A673 (cell line): ENCODE data around the gene ITGB4. TPM values are rescaled to one million over a fixed set of nuclear protein-coding genes. Genes with fewer than 3 reads are reported as not detected.

ENCODE experiments used
- BruUV-seq: library from RNA; stranded (reverse); fragments of 400-500 nt; replicated peaks from 2 replicates; lab custom pipeline; 2021; lab: Mats Ljungman, UMichigan
- CTCF ChIA-PET: fragments of 300-600 bp; sonication (Branson Sonifier 250); formaldehyde crosslinking; loops from one replicate; lab custom pipeline; 2022; ENCODE audit warnings: antibody characterized with exemption; lab: Charles Lee
- POLR2A ChIA-PET: fragments of 300-600 bp; sonication (Branson Sonifier 250); formaldehyde crosslinking; loops from one replicate; lab custom pipeline; 2022; ENCODE audit warnings: antibody characterized with exemption; ENCODE audit not compliant: low non-redundant PET; lab: Charles Lee
- DNase-seq: peaks from one replicate; pipeline ENCODE4 v3.0.0-alpha.2; 2015; ENCODE audit warnings: low spot score
- H3K27ac ChIP-seq: fragments of 200-600 bp; sonication (generic); 2 replicates; pipeline ENCODE4 v1.5.1; 2016; ENCODE audit warnings: mixed run types, low read depth, mild to moderate bottlenecking, mixed read lengths, antibody characterized with exemption, low read length; ENCODE audit not compliant: poor library complexity, severe bottlenecking
- H3K27me3 ChIP-seq: fragments of 200-600 bp; sonication (generic); replicated peaks from 2 replicates; pipeline ENCODE4 v1.6.1; 2017; ENCODE audit warnings: mixed run types, low read depth, mild to moderate bottlenecking, mixed read lengths, antibody characterized with exemption, low read length; ENCODE audit not compliant: insufficient read depth, poor library complexity
- H3K36me3 ChIP-seq: fragments of 200-600 bp; sonication (generic); 2 replicates; pipeline ENCODE4 v1.6.1; 2016; ENCODE audit warnings: mixed run types, mild to moderate bottlenecking, mixed read lengths, antibody characterized with exemption, low read length; ENCODE audit not compliant: insufficient read depth, poor library complexity, severe bottlenecking
- H3K4me1 ChIP-seq: fragments of 200-600 bp; sonication (generic); 2 replicates; pipeline ENCODE4 v1.6.1; 2017; ENCODE audit warnings: mixed run types, mild to moderate bottlenecking, mixed read lengths, antibody characterized with exemption, low read length; ENCODE audit not compliant: insufficient read depth, poor library complexity, severe bottlenecking
- H3K4me3 ChIP-seq: fragments of 200-600 bp; sonication (generic); 2 replicates; pipeline ENCODE4 v1.5.1; 2016; ENCODE audit warnings: low read depth, mixed run types, mild to moderate bottlenecking, mixed read lengths, low read length; ENCODE audit not compliant: poor library complexity, severe bottlenecking
- H3K9me3 ChIP-seq: fragments of 200-600 bp; sonication (generic); 2 replicates; pipeline ENCODE4 v1.6.1; 2016; ENCODE audit warnings: mixed run types, low read depth, mild to moderate bottlenecking, mixed read lengths, antibody characterized with exemption, low read length; ENCODE audit not compliant: poor library complexity, severe bottlenecking
- CTCF ChIP-seq: fragments of 300-800, 200-600 bp; sonication (generic); conservative IDR thresholded peaks from 2 replicates; pipeline ENCODE4 v1.5.1; 2017; ENCODE audit warnings: low read depth, mild to moderate bottlenecking, antibody characterized with exemption, low read length, moderate library complexity, mixed read lengths
- EZH2 ChIP-seq: fragments of 200-600 bp; sonication (generic); IDR thresholded peaks from 2 replicates; pipeline ENCODE4 v1.6.1; 2017; ENCODE audit warnings: borderline replicate concordance, low read depth, mild to moderate bottlenecking, mixed read lengths, antibody characterized with exemption, low read length; ENCODE audit not compliant: poor library complexity, severe bottlenecking
- intact Hi-C: fragments of 100-400 bp; cut with micrococcal nuclease; formaldehyde crosslinking; loops from one replicate; pipeline ENCODE4 v1.10.0; 2022; ENCODE audit not compliant: unreplicated experiment
- total RNA-seq: library from RNA; stranded (reverse); gene quantifications from 2 replicates; pipeline ENCODE4 v1.2.3, GENCODE V29; 2021

Gene ITGB4
- total RNA-seq, 1 experiment from 2014 or later: 0.95 TPM

- intact Hi-C loops: no loop called here
- ChIA-PET CTCF (no interaction called here), POLR2A (no interaction called here)
- no TSS peak for BruUV-seq
- Histone ChIP-seq H3K27me3 (no peaks in the 10 kb centered on the region), H3K27ac (no peak overlapping the region), H3K9me3 (no peaks in the 10 kb centered on the region), H3K36me3 (no peaks in the 10 kb centered on the region), H3K4me1 (no peaks in the 10 kb centered on the region), H3K4me3 (no peak overlapping the region)
- DNase-seq: no peak
- TF ChIP-seq CTCF (no peak), EZH2 (no peak)
Measured at GRCh38 chr17:75734674-75735294, 13.5 kb downstream of the ITGB4 start.

GRCh38 chr17:75736173-75736835 is 15.0 kb downstream of the ITGB4 start:
- TF ChIP-seq EZH2: no peak
- TF ChIP-seq CTCF: no peak
- ChIA-PET CTCF (no interaction called here), POLR2A (no interaction called here)
- BruUV-seq: no TSS peak
- H3K4me3 ChIP-seq: no peak overlapping the region
- intact Hi-C loops: no loop called here
- no peaks in the 10 kb centered on the region for H3K36me3 ChIP-seq
- H3K27ac ChIP-seq: no peak overlapping the region
- H3K27me3 ChIP-seq: no peaks in the 10 kb centered on the region
- no peak for DNase-seq
- no peaks in the 10 kb centered on the region for H3K9me3 ChIP-seq
- no peaks in the 10 kb centered on the region for H3K4me1 ChIP-seq

GRCh38 chr17:75737133-75737962 is 16.1 kb downstream of the ITGB4 start:
- Histone ChIP-seq H3K36me3 (no peaks in the 10 kb centered on the region), H3K4me3 (no peak overlapping the region), H3K27me3 (no peaks in the 10 kb centered on the region), H3K4me1 (no peaks in the 10 kb centered on the region), H3K9me3 (no peaks in the 10 kb centered on the region), H3K27ac (no peak overlapping the region)
- no peak for DNase-seq
- CTCF ChIA-PET: interaction anchor here (0.7 to 1.5 kb wide), 3 partner anchors 11 to 136 kb away, joined by 6 to 10 read pairs (median 7); no protein-coding TSS in a partner anchor
- intact Hi-C loops: no loop called here
- TF ChIP-seq CTCF (no peak), EZH2 (no peak)
- POLR2A ChIA-PET: no interaction called here
- BruUV-seq: no TSS peak
